Measurements from ENCODE around the gene ZNF652.
"Not testable (repeated sequence)": the region's sequence is repeated elsewhere in the genome, so short reads cannot be mapped to it uniquely, and the experiment has no call there.

ZNF652 gene

GRCh38 chr17:49361902-49362722 lies at the start of gene ZNF652:
TSS of gene ZNF652 (minus strand) at chr17:49362250. CDS start at chr17:49317725, 44,525 bp downstream.
- peak; percentile 91 for DNase-seq

- DNase-seq: no peak
Observed at GRCh38 chr17:49409066-49409465, 47.0 kb upstream of the ZNF652 start.

GRCh38 chr17:49407981-49408501 lies 46.0 kb upstream of the ZNF652 start:
- peak; percentile 42 for DNase-seq

- DNase-seq: no peak
Observed at GRCh38 chr17:49407086-49407485, 45.0 kb upstream of the ZNF652 start.

- no peak for DNase-seq
Observed at GRCh38 chr17:49406421-49407061, 44.5 kb upstream of the ZNF652 start.

- no peak for DNase-seq
Observed at GRCh38 chr17:49404906-49405305, 42.9 kb upstream of the ZNF652 start.

- DNase-seq: no peak
Observed at GRCh38 chr17:49404361-49404760, 42.3 kb upstream of the ZNF652 start.

- DNase-seq: no peak
Observed at GRCh38 chr17:49403514-49404289, 41.7 kb upstream of the ZNF652 start.

GRCh38 chr17:49402706-49403105 lies 40.7 kb upstream of the ZNF652 start:
- no peak for DNase-seq

GRCh38 chr17:49401971-49402611 lies 40.0 kb upstream of the ZNF652 start:
- no peak for DNase-seq

- DNase-seq: no peak
Observed at GRCh38 chr17:49399995-49400394, 37.9 kb upstream of the ZNF652 start.

GRCh38 chr17:49397586-49397985 lies 35.5 kb upstream of the ZNF652 start:
- DNase-seq: no peak

GRCh38 chr17:49393491-49394255 lies 31.6 kb upstream of the ZNF652 start:
- no peak for DNase-seq

GRCh38 chr17:49390548-49391324 lies 28.7 kb upstream of the ZNF652 start:
- DNase-seq: no peak

- DNase-seq: not testable (repeated sequence)
Observed at GRCh38 chr17:49389514-49390347, 27.7 kb upstream of the ZNF652 start.

GRCh38 chr17:49388692-49389513 lies 26.9 kb upstream of the ZNF652 start:
- no peak for DNase-seq

GRCh38 chr17:49388290-49388640 lies 26.2 kb upstream of the ZNF652 start:
- DNase-seq: no peak

GRCh38 chr17:49387498-49388289 lies 25.6 kb upstream of the ZNF652 start:
- no peak for DNase-seq

GRCh38 chr17:49386373-49386772 lies 24.3 kb upstream of the ZNF652 start:
- no peak for DNase-seq

All from NCI-H226 (cell line).